ENCODE data around the gene ELAVL3. TPM values are rescaled to one million over a fixed set of nuclear protein-coding genes. Genes with fewer than 3 reads are reported as not detected.
A peak's percentile ranks its signal among the peaks of the same experiment; 100 is the strongest.

Gene ELAVL3
- total and polyA plus RNA-seq, 3 experiments from 2014 or later: not detected

DNA sequence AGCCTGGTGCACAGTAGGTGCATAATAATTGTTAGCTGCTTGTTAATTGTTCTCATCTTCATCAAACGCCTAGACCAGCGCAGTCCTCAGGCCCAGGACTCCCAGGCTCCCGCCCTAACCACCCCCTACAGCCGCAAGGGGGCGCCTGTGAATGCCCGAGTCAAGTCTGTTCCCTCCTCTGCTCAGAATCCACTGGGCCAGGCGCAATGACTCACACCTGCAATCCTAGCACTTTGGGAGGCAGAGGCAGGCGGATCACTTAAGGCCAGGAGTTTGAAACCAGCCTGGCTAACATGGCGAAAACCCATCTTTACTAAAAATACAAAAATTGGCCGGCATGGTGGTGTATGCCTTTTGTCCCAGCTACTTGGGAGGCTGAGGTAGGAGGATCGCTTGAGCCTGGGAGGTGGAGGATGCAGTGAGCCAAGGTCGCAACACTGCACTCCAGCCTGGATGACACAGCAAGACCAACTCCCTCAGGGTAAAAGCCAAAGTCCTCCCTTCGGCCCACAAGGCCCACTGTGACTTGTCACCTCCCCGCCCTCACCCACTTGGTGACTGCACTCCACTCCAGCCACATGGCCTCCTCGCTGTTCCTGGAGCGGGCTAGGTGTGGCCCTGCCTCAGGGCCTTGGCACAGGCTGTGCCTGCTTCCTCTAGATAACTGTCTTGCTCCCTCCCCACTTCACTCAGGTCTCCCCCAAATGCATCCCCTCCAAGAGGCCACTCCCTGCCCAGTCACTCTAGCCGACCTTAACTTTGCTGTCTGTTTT lies 15.7 kb upstream of the ELAVL3 start:
- CTCF ChIA-PET: interaction anchor here (2.1 kb wide), 1 partner anchor 14 kb away, joined by 10 read pairs; no protein-coding TSS in a partner anchor

DNA sequence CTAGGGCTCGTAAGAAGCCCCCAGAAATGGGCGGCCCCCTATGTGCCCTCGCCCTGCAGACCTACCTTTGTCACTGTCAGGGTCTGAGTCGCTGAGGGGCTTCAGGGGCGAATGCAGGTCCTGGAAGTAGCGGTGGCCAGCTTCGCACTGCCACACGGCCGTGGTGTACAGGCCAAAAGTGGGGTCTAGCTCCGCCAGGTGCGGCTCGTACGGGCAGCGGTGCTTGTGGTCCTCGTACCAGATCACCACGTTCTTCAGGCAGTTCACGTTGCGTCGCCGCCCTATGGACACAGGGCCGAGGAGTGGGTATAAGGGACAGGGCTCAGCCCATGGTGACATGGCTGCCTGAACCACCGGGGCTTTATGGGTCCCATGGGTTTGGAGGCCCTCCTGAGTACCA lies 15.0 kb upstream of the ELAVL3 start:
- Histone ChIP-seq H3K27ac (ENCODE audit: low read depth, low read length) (no peak overlapping the region), H3K4me1 (ENCODE audit: insufficient read depth, low read length) (no peaks in the 10 kb centered on the region), H3K36me3 (ENCODE audit: insufficient read depth, low read length) (no peaks in the 10 kb centered on the region), H3K4me3 (ENCODE audit: low read length) (no peak overlapping the region), H3K27me3 (ENCODE audit: insufficient read depth, low read length, poor library complexity, severe bottlenecking) (no peaks in the 10 kb centered on the region), H3K9me3 (ENCODE audit: low read length) (no peaks in the 10 kb centered on the region)
- H3K4me3 Mint-ChIP-seq: no peak overlapping the region
- H3K27ac Mint-ChIP-seq: no peak overlapping the region
- H3K9me3 Mint-ChIP-seq: no peaks in the 10 kb centered on the region
- ChIA-PET CTCF (interaction anchor here (1.1 kb wide), 1 partner anchor 90 kb away, joined by 3 read pairs; no protein-coding TSS in a partner anchor), POLR2A (no interaction called here)
- peaks cover 4 to 6% (median 5%) of the 10 kb centered on the region in 3 donors for H3K4me1 Mint-ChIP-seq
- DNase-seq: no peak
- H3K27me3 Mint-ChIP-seq: no peaks in the 10 kb centered on the region
- peaks cover 0 to 55% (median 7%) of the 10 kb centered on the region in 3 donors for H3K36me3 Mint-ChIP-seq

More for the DNA sequence above, 15.7 kb upstream of the ELAVL3 start:
- Mint-ChIP-seq H3K4me3 (no peak overlapping the region), H3K9me3 (no peaks in the 10 kb centered on the region), H3K4me1 (peaks cover 4 to 6% (median 5%) of the 10 kb centered on the region in 3 donors), H3K27me3 (no peaks in the 10 kb centered on the region), H3K27ac (peak overlapping the region in 1 of 8 donors; percentile 44), H3K36me3 (peaks cover 0 to 56% (median 6%) of the 10 kb centered on the region in 3 donors)
- no peaks in the 10 kb centered on the region for H3K36me3 ChIP-seq (ENCODE audit: insufficient read depth, low read length)
- H3K27ac ChIP-seq (ENCODE audit: low read depth, low read length): no peak overlapping the region
- H3K9me3 ChIP-seq (ENCODE audit: low read length): no peaks in the 10 kb centered on the region
- H3K4me3 ChIP-seq (ENCODE audit: low read length): no peak overlapping the region
- H3K27me3 ChIP-seq (ENCODE audit: insufficient read depth, low read length, poor library complexity, severe bottlenecking): no peaks in the 10 kb centered on the region
- H3K4me1 ChIP-seq (ENCODE audit: insufficient read depth, low read length): no peaks in the 10 kb centered on the region
- POLR2A ChIA-PET: no interaction called here
- peak; percentile 39 to 69 (median 44) for DNase-seq

DNA sequence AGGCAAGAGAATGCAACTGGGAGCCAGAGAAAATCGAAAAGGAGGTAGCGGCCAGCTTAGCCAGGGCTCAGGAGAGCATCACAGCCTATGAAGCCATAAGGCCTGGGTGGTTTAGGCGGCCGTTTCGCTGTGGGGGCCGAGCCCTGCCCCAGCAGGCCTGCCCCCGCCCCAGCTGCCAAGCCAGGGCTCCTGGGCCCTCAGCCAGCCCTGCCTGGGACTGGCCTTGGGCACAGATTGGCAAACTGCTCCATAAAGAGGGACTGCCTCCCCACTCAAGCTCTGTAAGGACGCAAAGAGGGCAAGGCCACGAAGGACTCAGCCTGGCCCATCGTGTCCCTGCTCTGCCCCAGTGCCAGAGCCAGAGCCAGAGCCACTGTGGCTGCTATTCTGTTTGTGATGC lies 14.6 kb upstream of the ELAVL3 start:
- peaks cover 3 to 5% (median 4%) of the 10 kb centered on the region in 3 donors for H3K4me1 Mint-ChIP-seq
- no peak for DNase-seq
- no peaks in the 10 kb centered on the region for H3K27me3 Mint-ChIP-seq
- peak overlapping the region in 1 of 8 donors; percentile 27 for H3K27ac Mint-ChIP-seq
- Histone ChIP-seq H3K9me3 (ENCODE audit: low read length) (no peaks in the 10 kb centered on the region), H3K36me3 (ENCODE audit: insufficient read depth, low read length) (no peaks in the 10 kb centered on the region), H3K27me3 (ENCODE audit: insufficient read depth, low read length, poor library complexity, severe bottlenecking) (no peaks in the 10 kb centered on the region), H3K27ac (ENCODE audit: low read depth, low read length) (no peak overlapping the region), H3K4me1 (ENCODE audit: insufficient read depth, low read length) (no peaks in the 10 kb centered on the region), H3K4me3 (ENCODE audit: low read length) (no peak overlapping the region)
- no peaks in the 10 kb centered on the region for H3K9me3 Mint-ChIP-seq
- POLR2A ChIA-PET: no interaction called here
- H3K4me3 Mint-ChIP-seq: no peak overlapping the region
- H3K36me3 Mint-ChIP-seq: peaks cover 0 to 58% (median 9%) of the 10 kb centered on the region in 3 donors
- CTCF ChIA-PET: interaction anchor here (1.1 kb wide), 1 partner anchor 91 kb away, joined by 3 read pairs; no protein-coding TSS in a partner anchor

DNA sequence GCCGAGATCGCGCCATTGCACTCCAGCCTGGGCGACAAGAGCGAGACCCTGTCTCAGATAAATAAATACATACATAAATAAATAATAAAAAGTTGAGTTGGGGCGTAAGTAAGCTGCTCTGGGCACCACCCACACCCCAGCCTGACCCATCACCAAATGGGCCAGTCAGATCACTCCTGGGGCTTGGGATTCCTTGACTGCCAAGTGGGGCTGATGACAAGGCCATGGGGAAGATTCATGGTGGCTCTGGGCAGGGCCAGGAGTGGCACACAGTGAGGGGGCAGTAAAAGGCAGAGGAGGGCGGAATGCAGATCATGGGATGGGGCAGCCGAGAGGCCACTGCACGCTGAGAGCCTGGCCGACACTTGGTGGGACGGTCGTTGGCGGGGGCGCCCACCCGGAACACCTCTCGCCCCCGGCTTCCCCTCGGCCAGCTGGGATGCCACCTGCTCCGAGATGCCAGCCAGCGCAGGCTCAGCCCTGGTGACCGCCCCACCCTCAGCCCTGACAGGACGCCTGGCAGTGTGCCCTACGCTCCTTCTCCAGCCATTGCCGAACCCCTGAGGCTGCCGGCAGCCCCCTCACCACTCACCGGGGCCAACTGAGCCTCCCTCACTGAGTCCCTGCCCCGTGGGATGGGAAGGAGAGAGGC lies 13.9 kb upstream of the ELAVL3 start:
- POLR2A ChIA-PET: no interaction called here
- H3K27ac Mint-ChIP-seq: peak overlapping the region in 2 of 8 donors; percentile 76 to 77
- CTCF ChIA-PET: interaction anchor here (1.1 to 1.4 kb wide), 2 partner anchors 12 to 91 kb away, joined by 3 read pairs; no protein-coding TSS in a partner anchor

DNA sequence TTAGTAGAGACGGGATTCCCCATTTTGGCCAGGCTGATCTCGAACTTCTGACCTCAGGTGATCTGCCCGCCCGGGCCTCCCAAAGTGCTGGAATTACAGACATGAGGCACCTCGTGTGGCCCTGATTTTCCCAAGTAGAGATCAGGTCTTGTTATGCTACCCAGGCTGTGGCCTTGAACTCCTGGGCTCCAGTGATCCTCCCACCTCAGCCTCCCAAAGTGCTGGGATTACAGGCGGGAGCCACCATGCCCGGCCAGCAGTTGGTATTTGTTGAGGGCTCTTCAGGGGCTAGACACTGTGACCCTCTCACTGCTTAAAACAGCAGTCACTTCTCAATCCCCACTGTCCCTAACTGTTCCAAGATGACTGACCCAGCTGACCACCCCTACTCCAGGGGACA lies 8.5 kb upstream of the ELAVL3 start:
- H3K27ac ChIP-seq (ENCODE audit: low read depth, low read length): no peak overlapping the region
- H3K36me3 Mint-ChIP-seq: peaks cover 0 to 49% (median 8%) of the 10 kb centered on the region in 3 donors
- H3K27me3 ChIP-seq (ENCODE audit: insufficient read depth, low read length, poor library complexity, severe bottlenecking): no peaks in the 10 kb centered on the region
- H3K36me3 ChIP-seq (ENCODE audit: insufficient read depth, low read length): no peaks in the 10 kb centered on the region
- CTCF ChIA-PET: no interaction called here
- no peaks in the 10 kb centered on the region for H3K4me1 ChIP-seq (ENCODE audit: insufficient read depth, low read length)
- POLR2A ChIA-PET: no interaction called here
- no peaks in the 10 kb centered on the region for H3K27me3 Mint-ChIP-seq
- DNase-seq: no peak
- no peaks in the 10 kb centered on the region for H3K9me3 ChIP-seq (ENCODE audit: low read length)
- no peak overlapping the region for H3K27ac Mint-ChIP-seq
- H3K4me3 ChIP-seq (ENCODE audit: low read length): no peak overlapping the region
- no peak overlapping the region for H3K4me3 Mint-ChIP-seq
- no peaks in the 10 kb centered on the region for H3K4me1 Mint-ChIP-seq
- H3K9me3 Mint-ChIP-seq: no peaks in the 10 kb centered on the region

More for the DNA sequence above, 13.9 kb upstream of the ELAVL3 start:
- Histone ChIP-seq H3K27me3 (ENCODE audit: insufficient read depth, low read length, poor library complexity, severe bottlenecking) (no peaks in the 10 kb centered on the region), H3K4me3 (ENCODE audit: low read length) (no peak overlapping the region), H3K9me3 (ENCODE audit: low read length) (no peaks in the 10 kb centered on the region), H3K36me3 (ENCODE audit: insufficient read depth, low read length) (no peaks in the 10 kb centered on the region), H3K27ac (ENCODE audit: low read depth, low read length) (no peak overlapping the region), H3K4me1 (ENCODE audit: insufficient read depth, low read length) (no peaks in the 10 kb centered on the region)
- H3K4me3 Mint-ChIP-seq: no peak overlapping the region
- no peak for DNase-seq
- H3K9me3 Mint-ChIP-seq: no peaks in the 10 kb centered on the region
- no peaks in the 10 kb centered on the region for H3K27me3 Mint-ChIP-seq
- H3K4me1 Mint-ChIP-seq: peaks cover 0 to under 1% (median 0%) of the 10 kb centered on the region in 3 donors
- H3K36me3 Mint-ChIP-seq: peaks cover 0 to 59% (median 7%) of the 10 kb centered on the region in 3 donors

DNA sequence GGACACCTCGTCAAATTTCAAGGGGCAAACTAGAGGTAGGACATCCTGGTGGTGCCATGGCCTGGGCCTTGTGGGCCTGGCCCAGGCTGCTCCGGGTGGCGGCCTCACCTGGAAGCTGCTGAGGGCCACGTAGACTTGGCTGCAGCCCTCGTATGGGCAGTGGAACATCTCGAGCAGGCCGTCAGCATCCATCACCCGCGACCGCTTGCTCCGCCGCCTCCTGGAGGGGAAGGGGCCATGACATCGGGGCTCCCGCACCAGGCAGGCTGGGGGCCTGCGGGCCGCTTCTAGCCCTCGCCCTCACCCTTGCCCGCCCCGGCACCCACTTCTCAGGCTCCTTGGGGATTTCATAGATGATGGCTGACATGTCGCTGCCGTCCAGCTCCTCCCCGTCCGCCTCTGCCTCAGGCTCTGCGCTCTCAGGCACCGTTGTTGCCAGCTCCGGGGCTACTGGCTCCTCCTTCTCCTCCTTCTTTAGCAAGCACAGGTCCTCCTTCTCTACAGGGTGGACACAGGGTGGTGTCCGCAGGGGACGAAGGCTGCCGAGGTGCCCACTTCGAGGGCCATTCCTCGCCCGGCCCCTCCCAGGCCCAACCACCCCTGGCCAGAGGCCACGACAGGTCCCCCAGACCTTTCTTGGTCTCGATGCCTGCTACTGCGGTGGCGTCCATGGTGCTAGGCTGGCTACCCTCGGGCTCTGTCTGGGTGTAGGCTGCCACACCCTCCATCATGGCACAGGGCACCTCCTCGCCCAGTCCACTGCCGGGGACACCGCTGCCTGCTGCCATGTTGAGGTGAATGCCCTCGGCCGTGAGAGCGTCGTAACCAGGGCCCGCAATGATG lies 6.0 kb upstream of the ELAVL3 start:
- Mint-ChIP-seq H3K27ac (no peak overlapping the region), H3K4me1 (peaks cover 8 to 17% (median 12%) of the 10 kb centered on the region in 3 donors)

DNA sequence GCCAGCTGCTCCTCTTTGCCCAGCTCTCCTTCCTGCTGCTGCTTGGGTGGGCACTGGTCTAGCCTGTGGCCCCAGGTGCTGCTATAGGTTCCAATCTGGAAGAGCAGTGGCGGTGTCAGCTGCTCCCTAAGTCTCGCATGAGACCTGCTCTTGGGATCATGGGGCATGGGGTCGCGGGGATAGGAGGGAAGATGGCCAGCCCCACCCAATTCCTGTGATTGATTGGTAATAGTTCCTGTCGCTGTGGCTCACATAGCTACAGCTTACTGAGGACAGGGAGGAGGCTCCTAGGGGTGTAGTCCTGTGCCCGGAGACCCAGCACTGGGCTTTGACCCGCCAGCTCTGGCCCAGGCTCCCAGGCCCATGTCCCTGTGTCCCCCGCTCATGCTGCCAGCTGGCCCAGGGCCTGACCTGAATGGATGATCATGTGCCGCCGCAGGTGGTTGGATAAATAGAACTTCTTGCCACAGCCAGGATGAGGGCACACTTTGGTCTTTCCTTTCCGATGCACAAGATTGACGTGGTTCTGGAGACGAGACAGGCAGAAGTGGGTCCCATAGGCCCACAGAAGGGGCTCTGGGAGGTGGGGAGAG lies 4.5 kb upstream of the ELAVL3 start:
- Mint-ChIP-seq H3K27ac (no peak overlapping the region), H3K9me3 (no peaks in the 10 kb centered on the region), H3K27me3 (peaks cover 14 to 19% of the 10 kb centered on the region in 2 donors), H3K4me3 (no peak overlapping the region), H3K4me1 (peaks cover 15 to 25% (median 22%) of the 10 kb centered on the region in 3 donors), H3K36me3 (peaks cover 0 to 30% (median 3%) of the 10 kb centered on the region in 3 donors)
- Histone ChIP-seq H3K9me3 (ENCODE audit: low read length) (no peaks in the 10 kb centered on the region), H3K36me3 (ENCODE audit: insufficient read depth, low read length) (no peaks in the 10 kb centered on the region), H3K4me1 (ENCODE audit: insufficient read depth, low read length) (peaks cover 23% of the 10 kb centered on the region), H3K27me3 (ENCODE audit: insufficient read depth, low read length, poor library complexity, severe bottlenecking) (peaks cover 15% of the 10 kb centered on the region), H3K4me3 (ENCODE audit: low read length) (no peak overlapping the region), H3K27ac (ENCODE audit: low read depth, low read length) (no peak overlapping the region)
- no peak for DNase-seq
- ChIA-PET CTCF (interaction anchor here (1.0 to 2.7 kb wide), 2 partner anchors 30 to 104 kb away, joined by 3 to 10 read pairs; no protein-coding TSS in a partner anchor), POLR2A (interaction anchor here (0.6 kb wide), 1 partner anchor 1711 kb away, joined by 3 read pairs; no protein-coding TSS in a partner anchor)

More for the DNA sequence above, 6.0 kb upstream of the ELAVL3 start:
- no peak for DNase-seq
- peaks cover 0 to 40% (median 8%) of the 10 kb centered on the region in 3 donors for H3K36me3 Mint-ChIP-seq
- H3K9me3 ChIP-seq (ENCODE audit: low read length): no peaks in the 10 kb centered on the region
- no peaks in the 10 kb centered on the region for H3K36me3 ChIP-seq (ENCODE audit: insufficient read depth, low read length)
- H3K4me3 Mint-ChIP-seq: no peak overlapping the region
- no peak overlapping the region for H3K27ac ChIP-seq (ENCODE audit: low read depth, low read length)
- peaks cover 14% of the 10 kb centered on the region for H3K4me1 ChIP-seq (ENCODE audit: insufficient read depth, low read length)
- no peaks in the 10 kb centered on the region for H3K9me3 Mint-ChIP-seq
- H3K27me3 Mint-ChIP-seq: peaks cover 4 to 11% of the 10 kb centered on the region in 2 donors
- POLR2A ChIA-PET: interaction anchor here (0.6 kb wide), 1 partner anchor 26 kb away, joined by 3 read pairs; no protein-coding TSS in a partner anchor
- H3K4me3 ChIP-seq (ENCODE audit: low read length): no peak overlapping the region
- peaks cover 6% of the 10 kb centered on the region for H3K27me3 ChIP-seq (ENCODE audit: insufficient read depth, low read length, poor library complexity, severe bottlenecking)
- CTCF ChIA-PET: interaction anchor here (2.7 kb wide), 1 partner anchor 106 kb away, joined by 10 read pairs; no protein-coding TSS in a partner anchor
